Peyer's patch (tissue), 4 donors: Measurements from ENCODE around the gene MYL6B. TPM values are rescaled to one million over a fixed set of nuclear protein-coding genes. Genes with fewer than 3 reads are reported as not detected.

Source experiments
- DNase-seq, 3 donors: peaks; one replicate each; pipeline ENCODE4 v3.0.0-alpha.2; 2017 to 2019
- H3K27ac ChIP-seq, 4 donors: fragments of 200-600 bp; sonication (generic); one replicate each; pipeline ENCODE4 v1.5.1; 2016 to 2019
- H3K27me3 ChIP-seq, 2 donors: fragments of 200-600 bp; sonication (generic); one replicate each; pipeline ENCODE4 v1.5.1; 2019
- H3K36me3 ChIP-seq, 3 donors: fragments of 200-600 bp; sonication (generic); one replicate each; pipeline ENCODE4 v1.5.1; 2016 to 2019
- H3K4me1 ChIP-seq, 4 donors: fragments of 200-600 bp; sonication (generic); one replicate each; pipeline ENCODE4 v1.5.1; 2016 to 2019
- H3K4me3 ChIP-seq, 4 donors: fragments of 200-600 bp; sonication (generic); 1 replicate in 3 of 4; 2 replicates in 1 of 4; pipeline ENCODE4 v1.5.1; 2016 to 2019; ENCODE audit warnings: mild to moderate bottlenecking in 1 of 4
- H3K9me3 ChIP-seq, 4 donors: fragments of 200-600 bp; sonication (generic); one replicate each; pipeline ENCODE4 v1.5.1; 2016 to 2019; ENCODE audit warnings: mild to moderate bottlenecking in 1 of 4
- POLR2A ChIP-seq, 2 donors: fragments of 450-650 bp; IDR thresholded peaks; one replicate each; pipeline ENCODE4 v1.5.1; 2017; ENCODE audit warnings: antibody characterized with exemption in 2 of 2, mild to moderate bottlenecking in 2 of 2, moderate library complexity in 2 of 2
- total RNA-seq, 4 donors: library from RNA; depleted of rRNA; stranded (reverse); fragments of >200 nt; gene quantifications; one replicate each; pipeline ENCODE4 v1.1.0, GENCODE V29; 2016
- TF ChIP-seq, protein P1 (sequence below), 6 experiments: fragments of 450-650 bp in 4 of 6; fragments of 200-600 bp in 2 of 6; sonication (generic) in 1 of 6; IDR thresholded peaks; one replicate each; pipeline ENCODE4 v1.5.1; 2017 to 2019; ENCODE audit warnings: antibody characterized with exemption in 6 of 6, mild to moderate bottlenecking in 3 of 6, moderate library complexity in 1 of 6

The MYL6B gene
- total RNA-seq, 4 donors from 2014 or later, result 16.0 to 46.2 (median 21.3) TPM

DNA sequence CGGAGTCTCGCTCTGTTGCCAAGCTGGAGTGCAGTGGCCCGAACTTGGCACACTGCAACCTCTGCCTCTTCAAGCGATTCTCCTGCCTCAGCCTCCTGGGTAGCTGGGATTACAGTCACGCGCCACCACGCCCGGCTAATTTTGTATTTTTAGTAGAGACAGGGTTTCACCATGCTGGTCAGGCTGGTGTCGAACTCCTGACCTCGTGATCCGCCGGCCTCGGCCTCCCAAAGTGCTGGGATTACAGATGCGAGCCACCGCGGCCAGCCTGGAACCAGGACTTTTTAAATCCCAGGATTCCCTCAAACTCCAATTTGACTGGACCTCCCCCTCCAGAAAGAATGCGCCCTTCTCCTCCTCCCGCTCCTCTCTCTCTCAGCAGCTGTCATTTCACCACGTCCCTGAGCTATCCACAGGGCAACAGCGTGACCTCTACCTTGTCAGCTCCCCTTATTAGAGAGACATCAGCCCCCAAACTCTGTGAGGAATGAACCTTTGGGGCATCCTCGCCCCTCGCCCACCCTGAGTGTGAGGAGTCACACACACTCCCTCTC is 22.4 kb upstream of the MYL6B start:
- no peak for DNase-seq
- Histone ChIP-seq H3K4me3 (peak overlapping the region in 3 of 4 donors; percentile 79 to 93 (median 82)), H3K9me3 (no peaks in the 10 kb centered on the region), H3K4me1 (peaks cover 4 to 35% (median 17%) of the 10 kb centered on the region in 4 donors), H3K27ac (peak overlapping the region; percentile 18 to 96 (median 91)), H3K36me3 (peaks cover 0 to 41% (median 0%) of the 10 kb centered on the region in 3 donors), H3K27me3 (no peaks in the 10 kb centered on the region)
- no peak for TF ChIP-seq POLR2A (IDR thresholded peaks at IDR 0.05)
- TF ChIP-seq, protein P1, sequence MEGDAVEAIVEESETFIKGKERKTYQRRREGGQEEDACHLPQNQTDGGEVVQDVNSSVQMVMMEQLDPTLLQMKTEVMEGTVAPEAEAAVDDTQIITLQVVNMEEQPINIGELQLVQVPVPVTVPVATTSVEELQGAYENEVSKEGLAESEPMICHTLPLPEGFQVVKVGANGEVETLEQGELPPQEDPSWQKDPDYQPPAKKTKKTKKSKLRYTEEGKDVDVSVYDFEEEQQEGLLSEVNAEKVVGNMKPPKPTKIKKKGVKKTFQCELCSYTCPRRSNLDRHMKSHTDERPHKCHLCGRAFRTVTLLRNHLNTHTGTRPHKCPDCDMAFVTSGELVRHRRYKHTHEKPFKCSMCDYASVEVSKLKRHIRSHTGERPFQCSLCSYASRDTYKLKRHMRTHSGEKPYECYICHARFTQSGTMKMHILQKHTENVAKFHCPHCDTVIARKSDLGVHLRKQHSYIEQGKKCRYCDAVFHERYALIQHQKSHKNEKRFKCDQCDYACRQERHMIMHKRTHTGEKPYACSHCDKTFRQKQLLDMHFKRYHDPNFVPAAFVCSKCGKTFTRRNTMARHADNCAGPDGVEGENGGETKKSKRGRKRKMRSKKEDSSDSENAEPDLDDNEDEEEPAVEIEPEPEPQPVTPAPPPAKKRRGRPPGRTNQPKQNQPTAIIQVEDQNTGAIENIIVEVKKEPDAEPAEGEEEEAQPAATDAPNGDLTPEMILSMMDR (IDR thresholded peaks at IDR 0.05), result no peak

DNA sequence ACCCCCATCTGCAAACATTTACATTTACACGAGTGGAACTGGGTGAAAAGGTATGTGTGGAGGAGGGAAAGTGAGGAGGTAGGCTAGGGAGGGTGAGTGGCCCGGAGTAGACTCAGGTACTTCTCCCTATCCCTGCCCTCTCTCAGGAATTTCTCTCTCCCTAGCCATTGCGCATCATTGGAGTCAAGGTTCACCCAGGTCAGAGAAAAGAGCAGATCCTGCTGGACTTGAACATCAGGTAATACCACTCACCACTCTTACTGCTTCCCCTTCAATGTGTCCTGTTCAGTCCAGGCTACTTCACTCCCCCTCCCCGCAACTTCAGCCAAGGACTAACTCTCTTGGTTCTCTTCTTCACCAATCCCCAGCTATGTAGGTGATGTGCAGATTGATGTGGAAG is 21.5 kb upstream of the MYL6B start:
- Histone ChIP-seq H3K27me3 (no peaks in the 10 kb centered on the region), H3K36me3 (peaks cover 0 to 49% (median 0%) of the 10 kb centered on the region in 3 donors), H3K9me3 (no peaks in the 10 kb centered on the region), H3K4me1 (peaks cover 4 to 27% (median 17%) of the 10 kb centered on the region in 4 donors), H3K4me3 (no peak overlapping the region), H3K27ac (peak overlapping the region in 2 of 4 donors; percentile 18 to 96)
- DNase-seq, result no peak
- TF ChIP-seq POLR2A (IDR thresholded peaks at IDR 0.05), result no peak
- TF ChIP-seq, protein P1 (IDR thresholded peaks at IDR 0.05), result no peak

DNA sequence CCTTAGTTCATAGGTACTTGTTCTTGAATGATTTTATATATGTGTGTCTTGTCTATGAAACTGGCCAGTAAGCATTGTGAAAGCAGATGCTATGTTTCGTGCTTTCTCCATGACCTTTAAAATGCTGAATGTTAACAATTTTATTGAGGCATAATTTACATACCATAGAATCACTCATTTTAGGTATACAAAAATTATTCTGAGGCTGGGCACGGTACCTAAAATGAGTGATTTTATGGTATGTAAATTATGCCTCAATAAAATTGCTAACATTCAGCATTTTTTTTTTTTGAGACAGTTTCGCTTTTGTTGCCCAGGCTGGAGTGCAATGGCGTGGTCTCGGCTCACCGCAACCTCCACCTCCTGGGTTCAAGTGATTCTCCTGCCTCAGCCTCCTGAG is 17.5 kb upstream of the MYL6B start:
- Histone ChIP-seq H3K27me3 (no peaks in the 10 kb centered on the region), H3K27ac (no peak overlapping the region), H3K36me3 (peaks cover 0 to 89% (median 0%) of the 10 kb centered on the region in 3 donors), H3K9me3 (no peaks in the 10 kb centered on the region), H3K4me1 (peaks cover 0 to 7% (median 5%) of the 10 kb centered on the region in 4 donors), H3K4me3 (no peak overlapping the region)
- TF ChIP-seq, protein P1 (IDR thresholded peaks at IDR 0.05), result no peak
- TF ChIP-seq POLR2A (IDR thresholded peaks at IDR 0.05), result no peak
- DNase-seq, result no peak

DNA sequence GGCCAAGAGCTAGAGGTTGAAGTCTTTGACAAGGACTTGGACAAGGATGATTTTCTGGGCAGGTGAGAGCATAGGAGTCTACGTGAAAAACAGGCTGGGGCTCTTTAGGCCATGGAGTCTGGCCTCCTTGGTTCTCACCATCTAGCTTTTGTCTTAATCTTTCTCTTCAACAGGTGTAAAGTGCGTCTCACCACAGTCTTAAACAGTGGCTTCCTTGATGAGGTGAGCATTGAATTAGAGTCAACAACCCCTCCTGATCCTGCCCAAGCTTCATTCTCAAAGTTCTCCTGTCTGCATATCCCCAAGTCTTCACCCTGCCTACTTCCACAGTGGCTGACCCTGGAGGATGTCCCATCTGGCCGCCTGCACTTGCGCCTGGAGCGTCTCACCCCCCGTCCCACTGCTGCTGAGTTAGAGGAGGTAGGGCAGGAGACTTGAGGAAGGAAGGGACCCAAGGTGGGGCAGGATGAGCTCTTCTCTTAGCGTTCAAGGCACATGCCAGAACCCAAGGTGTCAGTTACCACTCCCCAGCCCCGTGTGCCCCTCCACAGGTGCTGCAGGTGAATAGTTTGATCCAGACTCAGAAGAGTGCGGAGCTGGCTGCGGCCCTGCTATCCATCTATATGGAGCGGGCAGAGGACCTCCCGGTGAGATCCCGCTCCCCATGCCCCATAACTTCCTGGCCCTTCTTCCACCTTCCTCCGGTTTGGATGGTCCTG is 14.4 kb upstream of the MYL6B start:
- TF ChIP-seq POLR2A (IDR thresholded peaks at IDR 0.05), result no peak
- TF ChIP-seq, protein P1 (IDR thresholded peaks at IDR 0.05), result no peak
- Histone ChIP-seq H3K27me3 (no peaks in the 10 kb centered on the region), H3K36me3 (peaks cover 0 to 93% (median 0%) of the 10 kb centered on the region in 3 donors), H3K27ac (no peak overlapping the region), H3K9me3 (no peaks in the 10 kb centered on the region), H3K4me1 (no peaks in the 10 kb centered on the region), H3K4me3 (no peak overlapping the region)
- no peak for DNase-seq

DNA sequence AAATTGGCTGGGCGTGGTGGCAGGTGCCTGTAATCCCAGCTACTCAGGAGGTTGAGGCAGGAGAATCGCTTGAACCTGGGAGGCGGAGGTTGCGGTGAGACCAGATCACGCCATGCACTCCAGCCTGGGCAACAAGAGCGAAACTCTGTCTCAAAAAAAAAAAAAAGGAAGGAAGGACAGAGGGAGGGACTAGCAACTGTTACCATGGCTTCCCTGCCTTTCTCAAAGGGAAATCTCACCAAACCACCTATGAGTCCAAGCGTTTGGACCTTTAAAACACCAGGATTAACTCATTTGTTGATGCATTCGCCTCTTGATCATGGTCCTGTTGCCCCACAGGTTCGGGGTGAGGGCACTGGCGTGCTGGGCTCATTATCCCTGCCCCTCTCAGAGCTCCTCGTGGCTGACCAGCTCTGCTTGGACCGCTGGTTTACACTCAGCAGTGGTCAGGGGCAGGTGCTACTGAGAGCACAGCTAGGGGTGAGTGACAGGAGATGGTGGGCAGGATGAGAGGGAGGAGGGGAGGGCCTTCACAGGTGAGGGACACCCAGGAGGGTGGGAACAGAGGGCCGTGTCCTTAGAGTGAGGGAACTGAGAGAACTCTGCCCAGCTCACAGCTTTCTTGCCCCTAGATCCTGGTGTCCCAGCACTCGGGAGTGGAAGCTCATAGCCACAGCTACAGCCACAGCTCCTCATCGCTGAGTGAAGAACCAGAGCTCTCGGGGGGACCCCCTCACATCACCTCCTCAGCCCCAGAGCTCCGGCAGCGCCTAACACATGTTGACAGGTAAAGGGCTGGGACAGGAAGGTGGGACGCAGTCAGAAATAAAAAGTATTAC is 10.2 kb upstream of the MYL6B start:
- no peaks in the 10 kb centered on the region for H3K9me3 ChIP-seq
- H3K27me3 ChIP-seq, result no peaks in the 10 kb centered on the region
- no peak overlapping the region for H3K4me3 ChIP-seq
- TF ChIP-seq POLR2A (IDR thresholded peaks at IDR 0.05), result no peak
- TF ChIP-seq, protein P1 (IDR thresholded peaks at IDR 0.05), result no peak
- no peak overlapping the region for H3K27ac ChIP-seq
- H3K36me3 ChIP-seq, result peaks cover 0 to 74% (median 0%) of the 10 kb centered on the region in 3 donors
- DNase-seq, result no peak
- H3K4me1 ChIP-seq, result peaks cover 0 to 11% (median 0%) of the 10 kb centered on the region in 4 donors
